CD8-positive, alpha-beta memory T cell (primary cell): Measurements from ENCODE around the gene HDAC9. TPM values are rescaled to one million over a fixed set of nuclear protein-coding genes. Genes with fewer than 3 reads are reported as not detected.

ENCODE experiments used
- CTCF ChIA-PET: fragments of 350-600 bp; sonication (Branson Sonifier 250); formaldehyde crosslinking; loops from one replicate; lab custom pipeline; 2021; ENCODE audit warnings: antibody characterized with exemption; lab: Charles Lee
- POLR2A ChIA-PET: fragments of 350-600 bp; sonication (Branson Sonifier 250); formaldehyde crosslinking; loops from one replicate; lab custom pipeline; 2021; ENCODE audit warnings: antibody characterized with exemption; lab: Charles Lee
- DNase-seq, 5 donors: peaks; one replicate each; pipeline versions ENCODE4 v3.0.0 to v3.0.0-alpha.2; 2020 to 2022; ENCODE audit warnings: mixed read lengths in 1 of 5
- H3K27ac ChIP-seq: one replicate; pipeline ENCODE4 v1.7.0; 2013; ENCODE audit warnings: low read depth, mild to moderate bottlenecking, low read length, moderate library complexity
- H3K27me3 ChIP-seq: 2 replicates; pipeline ENCODE4 v1.7.0; 2013; ENCODE audit warnings: low read length, mild to moderate bottlenecking; ENCODE audit not compliant: insufficient read depth, poor library complexity, severe bottlenecking
- H3K36me3 ChIP-seq: 2 replicates; pipeline ENCODE4 v1.7.0; 2013; ENCODE audit warnings: mild to moderate bottlenecking, low read length, moderate library complexity; ENCODE audit not compliant: insufficient read depth
- H3K4me1 ChIP-seq: 2 replicates; pipeline ENCODE4 v1.7.0; 2013; ENCODE audit warnings: mild to moderate bottlenecking, low read length, moderate library complexity; ENCODE audit not compliant: insufficient read depth
- H3K4me3 ChIP-seq: 2 replicates; pipeline ENCODE4 v1.7.0; 2013; ENCODE audit warnings: mild to moderate bottlenecking, low read length
- H3K9me3 ChIP-seq: 2 replicates; pipeline ENCODE4 v1.7.0; 2013; ENCODE audit warnings: mild to moderate bottlenecking, low read length
- H3K27ac Mint-ChIP-seq, 8 donors: one replicate each; pipeline ENCODE4 v1.8.0; 2020 to 2021; ENCODE audit warnings: mixed read lengths in 8 of 8, mild to moderate bottlenecking in 6 of 8, inconsistent platforms in 3 of 8, moderate library complexity in 3 of 8
- H3K27me3 Mint-ChIP-seq, 2 donors: one replicate each; pipeline ENCODE4 v1.8.0; 2020 to 2021; ENCODE audit warnings: mixed read lengths in 2 of 2, mild to moderate bottlenecking in 1 of 2, moderate library complexity in 1 of 2
- H3K36me3 Mint-ChIP-seq, 3 donors: one replicate each; pipeline ENCODE4 v1.8.0; 2020 to 2021; ENCODE audit warnings: mixed read lengths in 3 of 3, inconsistent platforms in 1 of 3, mild to moderate bottlenecking in 1 of 3
- H3K4me1 Mint-ChIP-seq, 3 donors: one replicate each; pipeline ENCODE4 v1.8.0; 2020 to 2021; ENCODE audit warnings: mixed read lengths in 3 of 3, inconsistent platforms in 1 of 3, mild to moderate bottlenecking in 1 of 3
- H3K4me3 Mint-ChIP-seq, 7 donors: one replicate each; pipeline ENCODE4 v1.8.0; 2020 to 2021; ENCODE audit warnings: mixed read lengths in 7 of 7, mild to moderate bottlenecking in 6 of 7, moderate library complexity in 4 of 7, inconsistent platforms in 2 of 7
- H3K9me3 Mint-ChIP-seq, 5 donors: one replicate each; pipeline ENCODE4 v1.8.0; 2020 to 2022; ENCODE audit warnings: mixed read lengths in 5 of 5, mild to moderate bottlenecking in 3 of 5, moderate library complexity in 2 of 5, inconsistent platforms in 1 of 5
- polyA plus RNA-seq: library from polyadenylated mRNA; unstranded; fragments of 300-500 nt; fragmentation: Illumina TruSeq; gene quantifications from one replicate; pipeline ENCODE4 v1.2.3, GENCODE V29; 2021
- total RNA-seq, 2 experiments: library from RNA; stranded (reverse); gene quantifications; one replicate each; pipeline ENCODE4 v1.2.3, GENCODE V29; 2021

HDAC9 gene
- total and polyA plus RNA-seq, 3 experiments from 2014 or later = 2.5 to 5.0 (median 3.2) TPM

- H3K27ac Mint-ChIP-seq = no peak overlapping the region
- Histone ChIP-seq H3K9me3 (no peaks in the 10 kb centered on the region), H3K27ac (no peak overlapping the region), H3K4me3 (no peak overlapping the region), H3K4me1 (no peaks in the 10 kb centered on the region), H3K36me3 (no peaks in the 10 kb centered on the region), H3K27me3 (no peaks in the 10 kb centered on the region)
- no peak for DNase-seq
- H3K4me1 Mint-ChIP-seq = peaks cover 3 to 5% (median 4%) of the 10 kb centered on the region in 3 donors
- H3K4me3 Mint-ChIP-seq = peak overlapping the region in 4 of 7 donors; percentile 7 to 35 (median 25)
- POLR2A ChIA-PET = no interaction called here
- CTCF ChIA-PET = no interaction called here
- H3K27me3 Mint-ChIP-seq = no peaks in the 10 kb centered on the region
- H3K36me3 Mint-ChIP-seq = no peaks in the 10 kb centered on the region
- peaks cover 0 to 4% (median 0%) of the 10 kb centered on the region in 5 donors for H3K9me3 Mint-ChIP-seq
Measured at GRCh38 chr7:18508443-18509427, 13.2 kb downstream of the HDAC9 start.

DNA sequence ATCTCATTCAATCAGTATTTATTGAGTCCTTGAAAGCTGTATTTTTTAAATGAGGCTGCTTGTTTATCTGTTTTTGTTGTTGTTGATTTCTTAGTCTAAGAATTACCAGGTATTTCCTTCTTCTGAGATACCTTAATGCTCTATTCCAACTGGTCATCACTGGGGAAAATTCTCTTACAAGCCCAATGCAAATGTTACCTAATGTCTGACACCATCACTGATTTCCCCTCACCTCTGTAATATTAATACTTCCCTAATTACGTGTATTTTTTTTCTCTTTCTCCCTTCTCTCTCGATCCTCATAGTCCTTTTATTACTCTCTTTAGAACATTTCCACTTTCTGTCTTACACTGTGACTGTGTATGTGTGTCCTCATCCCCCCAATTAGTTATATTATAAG, 13.9 kb downstream of the HDAC9 start:
- no peaks in the 10 kb centered on the region for H3K36me3 ChIP-seq
- H3K4me3 Mint-ChIP-seq = no peak overlapping the region
- peaks cover 3 to 5% (median 4%) of the 10 kb centered on the region in 3 donors for H3K4me1 Mint-ChIP-seq
- no peak overlapping the region for H3K27ac ChIP-seq
- no peaks in the 10 kb centered on the region for H3K27me3 Mint-ChIP-seq
- peaks cover 0 to 4% (median 0%) of the 10 kb centered on the region in 5 donors for H3K9me3 Mint-ChIP-seq
- H3K4me3 ChIP-seq = no peak overlapping the region
- no peaks in the 10 kb centered on the region for H3K36me3 Mint-ChIP-seq
- H3K4me1 ChIP-seq = no peaks in the 10 kb centered on the region
- H3K27ac Mint-ChIP-seq = peak overlapping the region in 1 of 8 donors; percentile 69
- POLR2A ChIA-PET = no interaction called here
- DNase-seq = no peak
- H3K9me3 ChIP-seq = no peaks in the 10 kb centered on the region
- CTCF ChIA-PET = no interaction called here
- no peaks in the 10 kb centered on the region for H3K27me3 ChIP-seq

DNA sequence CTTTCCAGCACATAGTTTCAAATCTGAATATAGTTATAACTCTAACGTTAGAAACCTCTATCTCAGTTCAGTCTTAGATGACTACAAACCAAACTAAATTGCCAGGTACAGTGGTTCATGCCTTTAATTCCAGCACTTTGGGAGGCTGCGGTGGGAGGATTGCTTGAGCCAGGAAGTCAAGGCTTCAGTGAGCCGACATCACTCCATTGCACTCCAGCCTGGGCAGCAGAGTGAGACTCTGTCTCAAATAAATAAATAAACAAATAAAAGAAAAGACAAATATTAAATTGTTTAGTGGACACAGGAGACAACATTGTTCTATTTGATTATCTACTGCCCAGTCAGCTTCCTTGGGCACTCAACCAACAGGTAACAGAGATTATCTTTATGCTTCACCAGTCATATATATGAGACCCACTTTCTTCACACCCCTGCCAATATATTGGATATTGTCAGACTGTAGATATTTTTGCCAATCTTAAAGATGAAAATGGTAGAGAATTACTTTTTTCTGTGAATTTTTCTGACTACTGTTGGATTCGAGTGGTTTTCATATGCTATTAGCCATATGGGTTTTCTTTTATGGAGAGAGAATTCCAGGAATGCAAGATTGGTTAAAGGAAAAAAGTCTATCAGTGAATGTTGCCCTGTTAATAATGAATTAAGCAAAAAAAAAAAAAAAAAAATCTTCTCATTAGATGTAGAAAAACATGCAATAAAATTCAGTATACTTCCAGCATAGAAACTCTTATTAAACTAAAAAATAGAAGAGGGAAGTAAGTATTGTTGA, 16.0 kb downstream of the HDAC9 start:
- Histone ChIP-seq H3K27me3 (no peaks in the 10 kb centered on the region), H3K4me3 (no peak overlapping the region), H3K36me3 (no peaks in the 10 kb centered on the region), H3K4me1 (no peaks in the 10 kb centered on the region), H3K9me3 (no peaks in the 10 kb centered on the region), H3K27ac (no peak overlapping the region)
- ChIA-PET CTCF (no interaction called here), POLR2A (no interaction called here)
- DNase-seq = no peak
- Mint-ChIP-seq H3K9me3 (peaks cover 0 to 4% (median 0%) of the 10 kb centered on the region in 5 donors), H3K27ac (no peak overlapping the region), H3K36me3 (no peaks in the 10 kb centered on the region), H3K4me1 (peaks cover 0 to 5% (median 3%) of the 10 kb centered on the region in 3 donors), H3K27me3 (no peaks in the 10 kb centered on the region), H3K4me3 (no peak overlapping the region)

- Mint-ChIP-seq H3K4me3 (no peak overlapping the region), H3K4me1 (peaks cover 0 to 5% (median 3%) of the 10 kb centered on the region in 3 donors), H3K36me3 (no peaks in the 10 kb centered on the region), H3K27ac (no peak overlapping the region), H3K27me3 (no peaks in the 10 kb centered on the region), H3K9me3 (peaks cover 0 to 2% (median 0%) of the 10 kb centered on the region in 5 donors)
- H3K36me3 ChIP-seq = no peaks in the 10 kb centered on the region
- H3K4me3 ChIP-seq = no peak overlapping the region
- no peak for DNase-seq
- no peaks in the 10 kb centered on the region for H3K9me3 ChIP-seq
- H3K27me3 ChIP-seq = no peaks in the 10 kb centered on the region
- POLR2A ChIA-PET = no interaction called here
- CTCF ChIA-PET = interaction anchor here (1.4 kb wide), 1 partner anchor 16 kb away, joined by 3 read pairs; no protein-coding TSS in a partner anchor
- H3K4me1 ChIP-seq = no peaks in the 10 kb centered on the region
- no peak overlapping the region for H3K27ac ChIP-seq
Measured at GRCh38 chr7:18513343-18513742, 17.8 kb downstream of the HDAC9 start.

- Mint-ChIP-seq H3K27ac (no peak overlapping the region), H3K4me1 (no peaks in the 10 kb centered on the region), H3K4me3 (no peak overlapping the region), H3K36me3 (no peaks in the 10 kb centered on the region), H3K9me3 (no peaks in the 10 kb centered on the region), H3K27me3 (no peaks in the 10 kb centered on the region)
- Histone ChIP-seq H3K9me3 (no peaks in the 10 kb centered on the region), H3K4me1 (no peaks in the 10 kb centered on the region), H3K4me3 (no peak overlapping the region), H3K36me3 (no peaks in the 10 kb centered on the region), H3K27ac (no peak overlapping the region), H3K27me3 (no peaks in the 10 kb centered on the region)
- POLR2A ChIA-PET = no interaction called here
- CTCF ChIA-PET = no interaction called here
- DNase-seq = no peak
Measured at GRCh38 chr7:18515067-18515466, 19.5 kb downstream of the HDAC9 start.

DNA sequence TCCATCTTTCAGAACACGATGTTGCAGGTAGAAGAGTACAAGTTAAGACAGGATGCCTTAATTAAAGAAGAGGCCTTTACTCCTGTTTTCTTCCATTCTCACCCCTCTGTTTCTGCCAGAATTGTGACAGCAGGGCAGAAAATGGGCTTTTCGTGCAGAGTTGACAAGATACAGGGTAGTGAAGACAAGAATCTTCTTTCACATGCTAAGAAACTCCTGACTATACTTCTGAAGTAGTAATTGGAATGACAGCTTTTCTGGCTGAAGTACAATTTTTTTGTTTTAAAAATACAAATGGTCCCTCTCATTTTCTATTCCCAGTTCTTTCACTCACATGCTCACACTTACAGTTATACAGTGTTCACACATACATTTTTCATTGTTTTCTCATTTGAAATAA, 22.1 kb downstream of the HDAC9 start:
- ChIA-PET POLR2A (no interaction called here), CTCF (no interaction called here)
- H3K27ac ChIP-seq = no peak overlapping the region

GRCh38 chr7:18518555-18518954, 23.0 kb downstream of the HDAC9 start:
- Histone ChIP-seq H3K9me3 (no peaks in the 10 kb centered on the region), H3K4me1 (no peaks in the 10 kb centered on the region), H3K27ac (no peak overlapping the region), H3K27me3 (no peaks in the 10 kb centered on the region), H3K4me3 (no peak overlapping the region), H3K36me3 (no peaks in the 10 kb centered on the region)
- peaks cover 4 to 8% (median 8%) of the 10 kb centered on the region in 3 donors for H3K4me1 Mint-ChIP-seq
- DNase-seq = no peak
- H3K36me3 Mint-ChIP-seq = no peaks in the 10 kb centered on the region
- H3K27ac Mint-ChIP-seq = no peak overlapping the region
- no peaks in the 10 kb centered on the region for H3K9me3 Mint-ChIP-seq
- ChIA-PET CTCF (no interaction called here), POLR2A (no interaction called here)
- H3K4me3 Mint-ChIP-seq = no peak overlapping the region
- H3K27me3 Mint-ChIP-seq = no peaks in the 10 kb centered on the region

More for the DNA sequence above, 22.1 kb downstream of the HDAC9 start:
- DNase-seq = no peak
- H3K9me3 ChIP-seq = no peaks in the 10 kb centered on the region
- Mint-ChIP-seq H3K27ac (no peak overlapping the region), H3K4me3 (no peak overlapping the region), H3K9me3 (no peaks in the 10 kb centered on the region), H3K4me1 (peaks cover 4 to 8% (median 8%) of the 10 kb centered on the region in 3 donors), H3K27me3 (no peaks in the 10 kb centered on the region), H3K36me3 (no peaks in the 10 kb centered on the region)
- H3K4me3 ChIP-seq = no peak overlapping the region
- H3K36me3 ChIP-seq = no peaks in the 10 kb centered on the region
- H3K4me1 ChIP-seq = no peaks in the 10 kb centered on the region
- no peaks in the 10 kb centered on the region for H3K27me3 ChIP-seq
